HepG2 (cell line): ENCODE data around the gene CRIP1. TPM values are rescaled to one million over a fixed set of nuclear protein-coding genes. Genes with fewer than 3 reads are reported as not detected.

Experiments used
- ATF7-NPFF ChIP-seq: sonication (generic); formaldehyde crosslinking; IDR thresholded peaks from 2 replicates; pipeline ENCODE4 v1.8.1; 2023; ENCODE audit warnings: mild to moderate bottlenecking, low read depth, missing genetic modification reagents, moderate library complexity
- CHD4 ChIP-seq: fragments of 200-600 bp; sonication (generic); IDR thresholded peaks from 2 replicates; pipeline ENCODE4 v1.7.0; 2017; ENCODE audit warnings: mild to moderate bottlenecking, low read length, borderline replicate concordance
- DPF2 ChIP-seq: sonication (generic); formaldehyde crosslinking; IDR thresholded peaks from 2 replicates; pipeline ENCODE4 v1.4.0; 2020; ENCODE audit warnings: mild to moderate bottlenecking, low read depth, missing genetic modification reagents, borderline replicate concordance
- FUBP1 ChIP-seq: sonication (generic); formaldehyde crosslinking; IDR thresholded peaks from 2 replicates; pipeline ENCODE4 v1.5.1; 2020; ENCODE audit warnings: missing genetic modification reagents, mild to moderate bottlenecking, borderline replicate concordance
- IRF1 ChIP-seq: sonication (generic); formaldehyde crosslinking; IDR thresholded peaks from 2 replicates; pipeline ENCODE4 v1.4.0; 2020; ENCODE audit warnings: low read depth, mild to moderate bottlenecking, missing genetic modification reagents
- ISX ChIP-seq: sonication (generic); formaldehyde crosslinking; conservative IDR thresholded peaks from 2 replicates; pipeline ENCODE4 v1.5.0; 2020; ENCODE audit warnings: missing genetic modification reagents
- MAF1 ChIP-seq: sonication (generic); formaldehyde crosslinking; IDR thresholded peaks from 2 replicates; pipeline ENCODE4 v1.5.0; 2020; ENCODE audit warnings: missing genetic modification reagents, borderline replicate concordance
- POGK ChIP-seq: sonication (generic); formaldehyde crosslinking; conservative IDR thresholded peaks from 2 replicates; pipeline ENCODE4 v1.8.0; 2022; ENCODE audit warnings: mild to moderate bottlenecking, moderate library complexity, missing genetic modification reagents
- PPARG ChIP-seq: conservative IDR thresholded peaks from 2 replicates; pipeline ENCODE4 v1.6.1; 2016; ENCODE audit warnings: missing biosample characterization, missing genetic modification reagents
- SAFB2 ChIP-seq: sonication (generic); formaldehyde crosslinking; IDR thresholded peaks from 2 replicates; pipeline ENCODE4 v1.5.1; 2020; ENCODE audit warnings: missing genetic modification reagents, low read depth, mild to moderate bottlenecking, borderline replicate concordance
- SRF ChIP-seq: IDR thresholded peaks from 2 replicates; pipeline ENCODE4 v1.6.1; 2011; ENCODE audit warnings: mild to moderate bottlenecking, low read depth, low read length, moderate library complexity
- TBX3 ChIP-seq: fragments of 450-650 bp; IDR thresholded peaks from 2 replicates; pipeline ENCODE4 v1.6.1; 2017; ENCODE audit warnings: antibody characterized with exemption, mild to moderate bottlenecking, inconsistent platforms, borderline replicate concordance
- TRIM24 ChIP-seq: sonication (generic); formaldehyde crosslinking; IDR thresholded peaks from 2 replicates; pipeline ENCODE4 v1.8.0; 2022; ENCODE audit warnings: mild to moderate bottlenecking, missing genetic modification reagents
- ZNF34 ChIP-seq: sonication (generic); formaldehyde crosslinking; IDR thresholded peaks from 2 replicates; pipeline ENCODE4 v1.4.0; 2020; ENCODE audit warnings: mild to moderate bottlenecking, missing genetic modification reagents, borderline replicate concordance
- ZNF510 ChIP-seq: sonication (generic); formaldehyde crosslinking; IDR thresholded peaks from 2 replicates; pipeline ENCODE4 v1.4.0; 2020; ENCODE audit warnings: low read depth, mild to moderate bottlenecking, missing genetic modification reagents
- ZNF547 ChIP-seq: sonication (generic); formaldehyde crosslinking; IDR thresholded peaks from 2 replicates; pipeline ENCODE4 v1.5.1; 2020; ENCODE audit warnings: mild to moderate bottlenecking, missing genetic modification reagents
- ZNF552 ChIP-seq: sonication (generic); formaldehyde crosslinking; IDR thresholded peaks from 2 replicates; pipeline ENCODE4 v1.9.0; 2022; ENCODE audit warnings: missing genetic modification reagents, mild to moderate bottlenecking, borderline replicate concordance
- ZNF562 ChIP-seq: sonication (generic); formaldehyde crosslinking; IDR thresholded peaks from 2 replicates; pipeline ENCODE4 v1.8.0; 2022; ENCODE audit warnings: missing genetic modification reagents, borderline replicate concordance
- ZNF891 ChIP-seq: sonication (generic); formaldehyde crosslinking; IDR thresholded peaks from 2 replicates; pipeline ENCODE4 v1.5.0; 2020; ENCODE audit warnings: mild to moderate bottlenecking, missing genetic modification reagents
- ZSCAN22 ChIP-seq: sonication (generic); formaldehyde crosslinking; IDR thresholded peaks from 2 replicates; pipeline ENCODE4 v1.4.0; 2020; ENCODE audit warnings: mild to moderate bottlenecking, missing genetic modification reagents
- polyA plus RNA-seq, 8 experiments: library from polyadenylated mRNA; depleted of rRNA in 3 of 8; stranded (reverse) in 7 of 8; unstranded in 1 of 8; fragments of >200 nt; fragmentation: Illumina TruSeq in 4 of 8; extraction: Trizol in 4 of 8; gene quantifications; 2 replicates each; pipeline versions ENCODE4 v1.2.1 to v1.2.3, GENCODE V29; 2011 to 2016; ENCODE audit warnings: low read depth in 4 of 8, missing spikeins in 1 of 8, mixed read lengths in 1 of 8; ENCODE audit not compliant: insufficient read depth in 1 of 8
- total RNA-seq, 5 experiments: library from RNA; depleted of rRNA; stranded (reverse); fragments of >200 nt; fragmentation: Illumina TruSeq; extraction: Trizol; gene quantifications; 2 replicates each; pipeline ENCODE4 v1.2.3, GENCODE V29; 2016; ENCODE audit warnings: low read depth in 1 of 5
- TF ChIP-seq, protein P1 (sequence below): sonication (generic); formaldehyde crosslinking; IDR thresholded peaks from 2 replicates; pipeline ENCODE4 v1.5.0; 2020; ENCODE audit warnings: mild to moderate bottlenecking, missing genetic modification reagents

CRIP1 gene
- total and polyA plus RNA-seq, 2 of the 13 experiments (the other 11 are each of a cell fraction or from before 2014, with no cell fraction given) = 53.9 to 59.5 TPM

GRCh38 chr14:105499256-105500035 is 12.8 kb downstream of the CRIP1 start (continued):
- TF ChIP-seq MAF1 (CRISPR knock-in tag) = peak; percentile 87; the same call in 1 of the 2 replicates
- TF ChIP-seq SRF = no peak; the same call in 1 of the 2 replicates
- no peak for TF ChIP-seq TBX3
- no peak; the same call in 1 of the 2 replicates for TF ChIP-seq PPARG (CRISPR knock-in tag)
- TF ChIP-seq, protein P1, sequence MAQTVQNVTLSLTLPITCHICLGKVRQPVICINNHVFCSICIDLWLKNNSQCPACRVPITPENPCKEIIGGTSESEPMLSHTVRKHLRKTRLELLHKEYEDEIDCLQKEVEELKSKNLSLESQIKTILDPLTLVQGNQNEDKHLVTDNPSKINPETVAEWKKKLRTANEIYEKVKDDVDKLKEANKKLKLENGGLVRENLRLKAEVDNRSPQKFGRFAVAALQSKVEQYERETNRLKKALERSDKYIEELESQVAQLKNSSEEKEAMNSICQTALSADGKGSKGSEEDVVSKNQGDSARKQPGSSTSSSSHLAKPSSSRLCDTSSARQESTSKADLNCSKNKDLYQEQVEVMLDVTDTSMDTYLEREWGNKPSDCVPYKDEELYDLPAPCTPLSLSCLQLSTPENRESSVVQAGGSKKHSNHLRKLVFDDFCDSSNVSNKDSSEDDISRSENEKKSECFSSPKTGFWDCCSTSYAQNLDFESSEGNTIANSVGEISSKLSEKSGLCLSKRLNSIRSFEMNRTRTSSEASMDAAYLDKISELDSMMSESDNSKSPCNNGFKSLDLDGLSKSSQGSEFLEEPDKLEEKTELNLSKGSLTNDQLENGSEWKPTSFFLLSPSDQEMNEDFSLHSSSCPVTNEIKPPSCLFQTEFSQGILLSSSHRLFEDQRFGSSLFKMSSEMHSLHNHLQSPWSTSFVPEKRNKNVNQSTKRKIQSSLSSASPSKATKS (CRISPR knock-in tag) = no peak
- TF ChIP-seq ZNF552 (CRISPR knock-in tag) = peak; percentile 82
- TF ChIP-seq ISX (CRISPR knock-in tag) = no peak
- peak; percentile 76; the same call in 1 of the 2 replicates for TF ChIP-seq ATF7-NPFF (CRISPR knock-in tag)
- no peak for TF ChIP-seq FUBP1 (CRISPR knock-in tag)
- TF ChIP-seq CHD4 = no peak
- TF ChIP-seq ZSCAN22 (CRISPR knock-in tag) = 0 out of 2 replicates have a peak, but pooled peaks have one; percentile 31
- no peak for TF ChIP-seq TRIM24 (CRISPR knock-in tag)
- no peak for TF ChIP-seq ZNF562 (CRISPR knock-in tag)
- peak; percentile 84; the same call in 1 of the 2 replicates for TF ChIP-seq SAFB2 (CRISPR knock-in tag)
- no peak for TF ChIP-seq ZNF510 (CRISPR knock-in tag)
- no peak; the same call in none of the 2 replicates for TF ChIP-seq ZNF891 (CRISPR knock-in tag)
- TF ChIP-seq POGK (CRISPR knock-in tag) = peak; percentile 85
- TF ChIP-seq ZNF547 (CRISPR knock-in tag) = peak; percentile 73; the same call in 1 of the 2 replicates
- TF ChIP-seq ZNF34 (CRISPR knock-in tag) = peak; percentile 58; the same call in 1 of the 2 replicates
- TF ChIP-seq DPF2 = peak; percentile 81
- no peak for TF ChIP-seq IRF1 (CRISPR knock-in tag)
